ENCODE measurements around the gene LAMC2. TPM values are rescaled to one million over a fixed set of nuclear protein-coding genes. Genes with fewer than 3 reads are reported as not detected.
A peak's percentile ranks its signal among the peaks of the same experiment; 100 is the strongest.

The LAMC2 gene
- total and polyA plus RNA-seq, 7 donors: 0.25 to 1.3 (median 0.99) TPM

DNA sequence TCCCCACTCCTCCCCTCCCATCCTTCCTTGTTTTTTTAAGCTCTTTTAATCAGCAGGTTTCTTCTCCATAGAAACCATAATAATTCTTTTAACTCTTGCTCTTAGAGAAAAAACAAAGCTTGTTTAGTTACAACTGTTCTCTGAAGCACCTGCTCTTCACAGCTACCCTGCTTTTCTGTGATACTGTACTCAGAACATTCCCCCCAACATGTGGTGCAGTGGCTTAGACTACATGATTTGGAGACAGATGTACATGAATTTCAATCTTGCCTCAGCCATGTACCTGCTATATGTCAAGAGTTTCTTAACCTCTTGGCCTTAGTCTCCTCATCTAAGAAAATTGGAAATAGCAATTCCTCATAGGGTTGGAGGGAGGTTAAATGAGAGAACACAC is 33.5 kb downstream of the LAMC2 start:
- Histone ChIP-seq H3K4me1 (peaks cover 15% of the 10 kb centered on the region), H3K36me3 (ENCODE audit: insufficient read depth in 1 of 2, low read depth in 1 of 2) (no peaks in the 10 kb centered on the region), H3K4me3 (no peak overlapping the region), H3K27ac (peak overlapping the region; percentile 2), H3K9me3 (no peaks in the 10 kb centered on the region), H3K27me3 (ENCODE audit: insufficient read depth in 3 of 3, low read length in 2 of 3) (no peaks in the 10 kb centered on the region)
- ATAC-seq (no peak), DNase-seq (no peak)
- intact Hi-C loops (cut with DNase I): no loop called here
- no peak for TF ChIP-seq CTCF (IDR thresholded peaks at IDR 0.05)

GRCh38 chr1:183222909-183223308 is 36.8 kb downstream of the LAMC2 start:
- intact Hi-C loops (cut with DNase I): no loop called here
- Histone ChIP-seq H3K9me3 (no peaks in the 10 kb centered on the region), H3K4me1 (peaks cover 12% of the 10 kb centered on the region), H3K27me3 (ENCODE audit: insufficient read depth in 3 of 3, low read length in 2 of 3) (no peaks in the 10 kb centered on the region), H3K27ac (no peak overlapping the region), H3K4me3 (no peak overlapping the region), H3K36me3 (ENCODE audit: insufficient read depth in 1 of 2, low read depth in 1 of 2) (no peaks in the 10 kb centered on the region)
- no peak for DNase-seq
- 87 to 97% (median 96%) methylated on average over 3 of the region's 3 CpGs for WGBS, 3 donors
- no peak for ATAC-seq
- no peak for TF ChIP-seq CTCF (IDR thresholded peaks at IDR 0.05)

DNA sequence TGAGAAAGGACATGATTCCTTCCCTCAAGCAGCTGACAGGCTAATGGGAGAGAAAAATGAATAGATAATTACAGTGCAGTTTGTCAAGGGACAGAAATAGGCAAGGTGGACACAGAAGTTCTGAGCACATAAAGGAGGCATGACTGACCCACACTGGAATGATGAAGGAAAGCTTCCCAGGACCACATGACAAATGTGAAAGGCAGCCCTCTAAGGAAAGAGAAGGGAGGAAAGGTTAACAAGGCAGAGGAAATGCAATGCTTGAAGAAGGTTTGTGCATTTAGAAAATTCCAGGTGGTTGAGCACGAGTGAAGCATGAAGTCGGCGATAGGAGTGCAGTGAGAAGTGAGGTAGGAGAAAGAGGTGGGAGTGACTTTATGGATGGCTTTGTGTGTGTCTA is 37.4 kb downstream of the LAMC2 start:
- no peak for DNase-seq
- Histone ChIP-seq H3K4me3 (no peak overlapping the region), H3K27me3 (ENCODE audit: insufficient read depth in 3 of 3, low read length in 2 of 3) (no peaks in the 10 kb centered on the region), H3K4me1 (peaks cover 8% of the 10 kb centered on the region), H3K9me3 (no peaks in the 10 kb centered on the region), H3K36me3 (ENCODE audit: insufficient read depth in 1 of 2, low read depth in 1 of 2) (no peaks in the 10 kb centered on the region), H3K27ac (no peak overlapping the region)
- TF ChIP-seq CTCF (IDR thresholded peaks at IDR 0.05): no peak
- WGBS, 3 donors: 57 to 89% (median 70%) methylated on average over 3 of the region's 3 CpGs
- intact Hi-C loops (cut with DNase I): no loop called here
- peak; percentile 36 to 67 (median 54) for ATAC-seq

DNA sequence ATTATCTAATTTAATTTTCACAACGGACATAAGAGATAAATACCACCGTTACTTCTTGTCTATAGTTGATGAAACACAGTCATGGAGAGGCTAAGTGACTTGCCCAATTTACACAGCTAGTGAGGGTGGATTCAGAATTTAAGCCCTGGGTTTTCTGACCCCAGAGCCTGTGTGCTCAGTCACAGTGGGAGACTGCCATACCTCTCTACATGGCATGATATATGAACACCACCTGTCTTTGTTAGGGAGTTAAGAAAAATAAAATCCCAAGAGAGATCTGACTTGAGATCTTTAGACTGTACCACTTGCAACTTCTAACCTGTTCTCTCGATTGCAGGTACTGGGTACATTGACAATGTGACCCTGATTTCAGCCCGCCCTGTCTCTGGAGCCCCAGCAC is 40.3 kb downstream of the LAMC2 start:
- 87 to 90% (median 88%) methylated on average over 4 of the region's 4 CpGs for WGBS, 3 donors
- TF ChIP-seq CTCF (IDR thresholded peaks at IDR 0.05): no peak
- ATAC-seq (no peak), DNase-seq (no peak)
- Histone ChIP-seq H3K9me3 (no peaks in the 10 kb centered on the region), H3K36me3 (ENCODE audit: insufficient read depth in 1 of 2, low read depth in 1 of 2) (no peaks in the 10 kb centered on the region), H3K27ac (no peak overlapping the region), H3K4me1 (no peaks in the 10 kb centered on the region), H3K4me3 (no peak overlapping the region), H3K27me3 (ENCODE audit: insufficient read depth in 3 of 3, low read length in 2 of 3) (no peaks in the 10 kb centered on the region)
- intact Hi-C loops (cut with DNase I): no loop called here

DNA sequence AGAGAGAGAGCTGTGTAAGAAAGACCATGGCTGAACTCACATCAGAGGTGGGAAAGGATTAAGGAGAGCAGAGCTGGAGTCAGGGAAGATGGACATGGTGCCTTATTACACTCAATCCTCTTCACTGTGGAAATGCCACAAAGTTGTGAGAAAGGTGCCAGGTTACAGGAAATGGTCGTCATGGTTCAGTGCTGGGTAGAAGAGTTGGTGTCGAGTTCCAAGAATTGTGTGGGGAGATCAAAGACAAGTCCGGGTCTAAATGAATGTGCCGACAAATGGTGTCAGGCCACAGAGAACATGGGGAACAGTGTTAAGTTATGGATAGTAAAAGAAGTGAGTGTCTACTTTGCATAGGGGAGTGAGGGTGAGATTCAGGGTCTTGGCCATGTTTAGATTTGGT is 40.9 kb downstream of the LAMC2 start:
- H3K9me3 ChIP-seq: no peaks in the 10 kb centered on the region
- no peaks in the 10 kb centered on the region for H3K36me3 ChIP-seq (ENCODE audit: insufficient read depth in 1 of 2, low read depth in 1 of 2)
- H3K4me3 ChIP-seq: no peak overlapping the region
- intact Hi-C loops (cut with DNase I): no loop called here
- H3K27me3 ChIP-seq (ENCODE audit: insufficient read depth in 3 of 3, low read length in 2 of 3): no peaks in the 10 kb centered on the region
- no peak for TF ChIP-seq CTCF (IDR thresholded peaks at IDR 0.05)
- WGBS, 3 donors: 62 to 75% (median 65%) methylated on average over 4 of the region's 4 CpGs
- ATAC-seq (no peak), DNase-seq (no peak)
- no peaks in the 10 kb centered on the region for H3K4me1 ChIP-seq
- no peak overlapping the region for H3K27ac ChIP-seq

Measured in psoas muscle (tissue), 8 donors.